Gastrocnemius medialis (tissue), 4 donors: ENCODE measurements around the gene SASH1. TPM values are rescaled to one million over a fixed set of nuclear protein-coding genes. Genes with fewer than 3 reads are reported as not detected.

Source experiments
- ATAC-seq, 2 donors: fragments of 150-250 bp; one replicate each; pipeline ENCODE4 v1.9.1; 2016
- DNase-seq, 2 donors: peaks; one replicate each; pipeline ENCODE4 v3.0.0-alpha.2; 2019
- H3K27ac ChIP-seq, 4 donors: fragments of 200-600 bp; sonication (generic); 1 replicate in 1 of 4; 2 replicates in 3 of 4; pipeline ENCODE4 v1.5.1; 2016 to 2018; ENCODE audit warnings: mild to moderate bottlenecking in 2 of 4, moderate library complexity in 1 of 4
- H3K27me3 ChIP-seq, 3 donors: fragments of 200-600 bp; sonication (generic) in 2 of 3; 1 replicate in 1 of 3; 2 replicates in 2 of 3; pipeline versions ENCODE4 v1.5.1 to v1.6.0; 2016 to 2019; ENCODE audit warnings: mild to moderate bottlenecking in 1 of 3, moderate library complexity in 1 of 3
- H3K36me3 ChIP-seq, 2 donors: fragments of 200-600 bp; sonication (generic) in 1 of 2; one replicate each; pipeline ENCODE4 v1.5.1; 2017 to 2018
- H3K4me1 ChIP-seq, 2 donors: fragments of 200-600 bp; sonication (generic) in 1 of 2; one replicate each; pipeline ENCODE4 v1.5.1; 2016 to 2017; ENCODE audit warnings: mild to moderate bottlenecking in 2 of 2
- H3K4me3 ChIP-seq, 4 donors: fragments of 200-600 bp; sonication (generic) in 3 of 4; 1 replicate in 1 of 4; 2 replicates in 3 of 4; pipeline ENCODE4 v1.5.1; 2016 to 2019; ENCODE audit warnings: mild to moderate bottlenecking in 2 of 4
- H3K9me3 ChIP-seq, 3 donors: fragments of 200-600 bp; sonication (generic) in 2 of 3; 1 replicate in 1 of 3; 2 replicates in 2 of 3; pipeline ENCODE4 v1.5.1; 2016 to 2019
- POLR2A ChIP-seq, 2 donors: fragments of 450-650 bp; IDR thresholded peaks; one replicate each; pipeline ENCODE4 v1.6.1; 2017; ENCODE audit warnings: antibody characterized with exemption in 2 of 2, mild to moderate bottlenecking in 2 of 2, moderate library complexity in 2 of 2
- in situ Hi-C, 4 donors: fragments of 200-750 bp; cut with MboI; loops; one replicate each; pipeline versions ENCODE4 v1.15.0 to v1.8.0; 2017; ENCODE audit warnings: low sequenced_read_pairs in 4 of 4
- intact Hi-C: fragments of 100-400 bp; cut with DNase I; formaldehyde crosslinking; loops from one replicate; pipeline ENCODE4 v1.15.1; 2023; ENCODE audit warnings: low total_unique reads
- total RNA-seq, 4 donors: library from RNA; depleted of rRNA; stranded (reverse); fragments of >200 nt; gene quantifications; one replicate each; pipeline versions ENCODE4 v1.1.0 to v1.2.3, GENCODE V29; 2016
- TF ChIP-seq, protein P1 (sequence below), 5 experiments: fragments of 450-650 bp in 3 of 5; fragments of 200-600 bp in 2 of 5; sonication (generic) in 2 of 5; IDR thresholded peaks in 4 of 5; conservative IDR thresholded peaks in 1 of 5; 1 replicate in 4 of 5; 2 replicates in 1 of 5; pipeline ENCODE4 v1.5.1; 2016 to 2019; ENCODE audit warnings: antibody characterized with exemption in 5 of 5, mild to moderate bottlenecking in 3 of 5, moderate library complexity in 3 of 5

SASH1 gene
- total RNA-seq, 4 donors from 2014 or later = 28.2 to 42.4 (median 35.4) TPM

DNA sequence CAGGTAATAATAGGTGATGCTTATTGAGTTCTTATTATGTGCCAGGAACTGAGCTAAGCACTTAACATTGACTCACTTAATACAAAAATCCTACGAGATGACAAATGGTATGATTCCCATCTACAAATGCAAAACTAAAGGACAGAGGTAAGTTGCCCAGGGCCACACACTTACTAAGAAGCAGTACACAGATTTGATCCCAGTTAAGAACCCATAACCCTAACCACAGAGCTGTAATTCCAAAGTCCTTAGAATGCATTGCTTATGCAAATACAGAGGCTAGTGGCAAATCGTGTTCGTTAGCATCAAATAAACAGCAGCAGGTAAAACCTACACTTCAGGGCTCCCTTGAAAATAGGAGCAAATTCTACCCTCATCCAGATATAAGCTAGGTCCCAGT lies 104.0 kb downstream of the SASH1 start:
- DNase-seq (no peak), ATAC-seq (no peak)
- H3K9me3 ChIP-seq = no peaks in the 10 kb centered on the region
- no peak overlapping the region for H3K27ac ChIP-seq
- H3K4me3 ChIP-seq = no peak overlapping the region
- peaks cover 8 to 17% of the 10 kb centered on the region in 2 donors for H3K4me1 ChIP-seq
- no peak for TF ChIP-seq POLR2A (IDR thresholded peaks at IDR 0.05)
- TF ChIP-seq, protein P1, sequence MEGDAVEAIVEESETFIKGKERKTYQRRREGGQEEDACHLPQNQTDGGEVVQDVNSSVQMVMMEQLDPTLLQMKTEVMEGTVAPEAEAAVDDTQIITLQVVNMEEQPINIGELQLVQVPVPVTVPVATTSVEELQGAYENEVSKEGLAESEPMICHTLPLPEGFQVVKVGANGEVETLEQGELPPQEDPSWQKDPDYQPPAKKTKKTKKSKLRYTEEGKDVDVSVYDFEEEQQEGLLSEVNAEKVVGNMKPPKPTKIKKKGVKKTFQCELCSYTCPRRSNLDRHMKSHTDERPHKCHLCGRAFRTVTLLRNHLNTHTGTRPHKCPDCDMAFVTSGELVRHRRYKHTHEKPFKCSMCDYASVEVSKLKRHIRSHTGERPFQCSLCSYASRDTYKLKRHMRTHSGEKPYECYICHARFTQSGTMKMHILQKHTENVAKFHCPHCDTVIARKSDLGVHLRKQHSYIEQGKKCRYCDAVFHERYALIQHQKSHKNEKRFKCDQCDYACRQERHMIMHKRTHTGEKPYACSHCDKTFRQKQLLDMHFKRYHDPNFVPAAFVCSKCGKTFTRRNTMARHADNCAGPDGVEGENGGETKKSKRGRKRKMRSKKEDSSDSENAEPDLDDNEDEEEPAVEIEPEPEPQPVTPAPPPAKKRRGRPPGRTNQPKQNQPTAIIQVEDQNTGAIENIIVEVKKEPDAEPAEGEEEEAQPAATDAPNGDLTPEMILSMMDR (IDR thresholded peaks at IDR 0.05 in 4 of 5, conservative IDR thresholded peaks at IDR 0.05 in 1 of 5) = no peak
- no peaks in the 10 kb centered on the region for H3K27me3 ChIP-seq
- in situ Hi-C loops (no loop called here), intact Hi-C loops (no loop called here)
- H3K36me3 ChIP-seq = no peaks in the 10 kb centered on the region

DNA sequence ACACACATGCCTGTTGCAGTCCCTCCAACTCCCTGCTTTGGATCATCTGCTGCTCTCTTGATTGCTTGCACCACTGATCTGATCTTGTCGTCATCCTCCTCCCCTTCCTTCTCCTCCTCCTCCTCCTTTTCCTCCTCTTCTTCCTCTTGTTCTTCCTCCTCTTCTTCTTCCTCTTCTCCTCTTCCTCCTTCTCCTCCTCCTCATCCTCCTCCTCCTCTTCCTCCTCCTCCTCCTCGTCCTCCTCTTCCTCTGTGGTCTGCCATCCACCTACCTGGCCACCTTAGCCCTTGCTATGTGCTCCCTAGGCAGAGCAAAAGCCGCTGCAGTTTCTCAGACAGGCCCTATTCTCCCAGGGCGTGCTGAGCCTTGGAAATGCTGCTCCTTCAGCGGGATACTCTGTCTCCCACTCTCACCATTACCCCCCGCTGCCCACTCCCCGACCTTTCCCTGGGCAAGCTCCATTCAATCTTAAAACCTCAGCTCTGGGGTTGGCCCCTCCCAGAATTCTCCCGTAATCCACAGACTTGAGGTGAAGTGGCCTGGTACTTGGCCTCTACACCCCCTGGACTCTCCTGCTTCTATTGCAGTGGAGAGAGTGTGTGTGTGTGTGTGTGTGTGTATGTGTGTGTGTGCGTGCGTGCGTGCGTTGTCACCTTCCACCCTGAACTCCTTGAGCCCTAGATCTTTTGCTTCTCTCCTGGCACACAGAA lies 105.0 kb downstream of the SASH1 start:
- peaks cover 8 to 13% of the 10 kb centered on the region in 2 donors for H3K4me1 ChIP-seq
- intact Hi-C loops = no loop called here

DNA sequence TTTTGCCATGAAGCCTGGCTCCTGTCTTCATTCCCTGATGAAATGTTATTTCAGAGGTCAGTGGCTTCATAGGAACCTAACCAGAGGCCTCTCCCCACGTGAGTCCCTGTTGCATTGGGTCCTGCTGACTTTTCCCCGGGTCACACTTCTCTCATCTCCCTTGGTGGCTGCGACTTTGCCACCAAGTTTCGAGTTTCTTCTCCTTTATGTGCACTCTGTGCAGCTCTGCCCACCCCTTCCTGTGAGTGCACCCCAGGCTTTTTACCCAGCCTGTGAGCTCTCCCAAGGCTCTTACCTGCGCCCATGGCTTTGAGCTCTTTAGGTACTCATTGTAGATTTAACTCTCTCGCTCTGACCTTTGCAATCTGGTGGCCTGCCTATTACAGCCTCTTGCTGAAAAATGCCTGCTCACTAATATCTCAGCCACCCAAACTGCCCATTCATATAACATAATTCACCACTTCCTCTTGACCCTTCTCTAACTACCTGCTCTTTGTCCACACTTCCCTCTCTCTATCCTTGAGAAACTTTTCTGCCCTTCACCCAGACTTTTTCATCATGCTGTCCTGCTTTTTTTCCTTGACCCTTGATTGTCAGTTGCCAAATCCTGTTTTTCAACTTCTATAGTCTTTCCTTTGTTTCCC lies 105.9 kb downstream of the SASH1 start:
- TF ChIP-seq, protein P1 (IDR thresholded peaks at IDR 0.05 in 4 of 5, conservative IDR thresholded peaks at IDR 0.05 in 1 of 5) = no peak
- no peak for TF ChIP-seq POLR2A (IDR thresholded peaks at IDR 0.05)
- Histone ChIP-seq H3K27me3 (no peaks in the 10 kb centered on the region), H3K9me3 (no peaks in the 10 kb centered on the region), H3K36me3 (no peaks in the 10 kb centered on the region), H3K4me3 (no peak overlapping the region), H3K27ac (no peak overlapping the region), H3K4me1 (peaks cover 10 to 13% of the 10 kb centered on the region in 2 donors)
- ATAC-seq (no peak), DNase-seq (no peak)
- intact Hi-C loops = no loop called here
- in situ Hi-C loops = no loop called here

More for the DNA sequence above, 105.0 kb downstream of the SASH1 start:
- no peak for ATAC-seq
- DNase-seq = no peak
- no peak for TF ChIP-seq POLR2A (IDR thresholded peaks at IDR 0.05)
- TF ChIP-seq, protein P1 (IDR thresholded peaks at IDR 0.05 in 4 of 5, conservative IDR thresholded peaks at IDR 0.05 in 1 of 5) = no peak
- Histone ChIP-seq H3K36me3 (no peaks in the 10 kb centered on the region), H3K9me3 (no peaks in the 10 kb centered on the region), H3K27ac (no peak overlapping the region), H3K4me3 (no peak overlapping the region), H3K27me3 (no peaks in the 10 kb centered on the region)
- in situ Hi-C loops = no loop called here

DNA sequence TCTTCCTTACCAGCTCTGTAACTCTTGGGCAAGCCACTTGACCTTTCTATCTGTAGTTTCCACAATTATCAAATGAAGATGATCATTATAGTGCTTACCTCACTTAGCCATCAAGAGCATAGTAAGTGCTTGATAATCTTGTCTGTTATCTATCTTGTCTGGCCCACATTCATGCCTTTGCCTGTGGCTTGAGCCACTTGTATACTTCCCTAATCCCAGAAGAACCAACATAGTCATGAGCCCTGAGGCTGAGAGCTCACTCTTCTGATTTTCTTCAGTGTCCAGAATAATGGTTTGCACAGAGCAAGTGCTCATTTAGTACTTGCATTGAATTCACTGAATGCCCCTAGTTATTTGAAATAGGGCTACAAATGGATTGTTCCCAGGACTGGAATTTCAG lies 108.2 kb downstream of the SASH1 start:
- no peaks in the 10 kb centered on the region for H3K9me3 ChIP-seq
- intact Hi-C loops (no loop called here), in situ Hi-C loops (loop anchor here in 1 of 4 donors (25.0 kb wide), 1 partner anchor 939 kb away; the partner anchor contains the start of gene SAMD5)
- TF ChIP-seq, protein P1 (IDR thresholded peaks at IDR 0.05 in 4 of 5, conservative IDR thresholded peaks at IDR 0.05 in 1 of 5) = no peak
- no peak for TF ChIP-seq POLR2A (IDR thresholded peaks at IDR 0.05)
- H3K27me3 ChIP-seq = no peaks in the 10 kb centered on the region
- ATAC-seq (no peak), DNase-seq (no peak)
- H3K36me3 ChIP-seq = no peaks in the 10 kb centered on the region
- H3K27ac ChIP-seq = peak overlapping the region in 2 of 4 donors; percentile 52 to 56
- peaks cover 10% of the 10 kb centered on the region in 2 donors for H3K4me1 ChIP-seq
- H3K4me3 ChIP-seq = no peak overlapping the region
